Panc1 (cell line): ENCODE results near the gene MRPL24. TPM values are rescaled to one million over a fixed set of nuclear protein-coding genes. Genes with fewer than 3 reads are reported as not detected.
"Not testable (repeated sequence)": the region's sequence is repeated elsewhere in the genome, so short reads cannot be mapped to it uniquely, and the experiment has no call there.

Experiments
- ATAC-seq: fragments of 200-7000 bp; cut with Tn5 transposase; 2 replicates; pipeline ENCODE4 v1.9.1; 2020; ENCODE audit warnings: mild to moderate bottlenecking, moderate library complexity
- BruUV-seq: library from RNA; stranded (reverse); fragments of 400-500 nt; replicated peaks from 2 replicates; lab custom pipeline; 2021; lab: Mats Ljungman, UMichigan
- CTCF ChIA-PET: fragments of 300-600 bp; sonication (Branson Sonifier 250); formaldehyde crosslinking; loops from one replicate; lab custom pipeline; 2022; ENCODE audit warnings: antibody characterized with exemption; lab: Charles Lee
- POLR2A ChIA-PET: fragments of 300-600 bp; sonication (Branson Sonifier 250); formaldehyde crosslinking; loops from one replicate; lab custom pipeline; 2022; ENCODE audit warnings: antibody characterized with exemption; lab: Charles Lee
- DNase-seq: peaks from one replicate; pipeline ENCODE4 v3.0.0-alpha.2; 2010; ENCODE audit warnings: low read depth, low spot score
- H3K27ac ChIP-seq: 2 replicates; pipeline ENCODE4 v1.5.1; 2011; ENCODE audit warnings: mild to moderate bottlenecking, low read length, inconsistent platforms
- H3K27me3 ChIP-seq: fragments of 200-500 bp; sonication (Bioruptor generic); 2 replicates; pipeline ENCODE4 v1.6.0; 2014; ENCODE audit warnings: low read length, inconsistent platforms; ENCODE audit not compliant: control insufficient read depth, insufficient read depth
- H3K36me3 ChIP-seq: fragments of 200-500 bp; sonication (Bioruptor generic); 2 replicates; pipeline ENCODE4 v1.5.1; 2014; ENCODE audit warnings: inconsistent platforms, mild to moderate bottlenecking, low read length, moderate library complexity; ENCODE audit not compliant: control insufficient read depth, insufficient read depth
- H3K4me1 ChIP-seq: 2 replicates; pipeline ENCODE4 v1.5.1; 2011; ENCODE audit warnings: inconsistent platforms, mild to moderate bottlenecking, low read length, moderate library complexity; ENCODE audit not compliant: control insufficient read depth, insufficient read depth
- H3K4me3 ChIP-seq, 2 experiments: 2 replicates each; pipeline ENCODE4 v1.5.1; 2011 to 2012; ENCODE audit warnings: low read depth in 2 of 2, low read length in 2 of 2, mild to moderate bottlenecking in 2 of 2, inconsistent platforms in 1 of 2, moderate library complexity in 1 of 2
- H3K9me3 ChIP-seq: fragments of 200-500 bp; sonication (Bioruptor generic); 2 replicates; pipeline ENCODE4 v1.5.1; 2014; ENCODE audit warnings: low read depth, mild to moderate bottlenecking, inconsistent platforms, low read length, moderate library complexity; ENCODE audit not compliant: control insufficient read depth, insufficient read depth
- POLR2AphosphoS5 ChIP-seq: IDR thresholded peaks from 2 replicates; pipeline ENCODE4 v1.6.1; 2012; ENCODE audit warnings: mild to moderate bottlenecking, low read depth, low read length, moderate library complexity
- SIN3A ChIP-seq: IDR thresholded peaks from 2 replicates; pipeline ENCODE4 v1.6.1; 2012; ENCODE audit warnings: low read depth, mild to moderate bottlenecking, low read length, moderate library complexity, borderline replicate concordance; ENCODE audit not compliant: insufficient read depth
- TCF7L2 ChIP-seq: IDR thresholded peaks from 2 replicates; pipeline ENCODE4 v1.6.1; 2011; ENCODE audit warnings: mild to moderate bottlenecking, low read depth, low read length, inconsistent platforms
- in situ Hi-C: cut with HindIII; loops from 2 replicates; pipeline ENCODE4 v1.10.0; 2016; ENCODE audit warnings: low sequenced_read_pairs, low pct_unique_long_range_greater_than_20kb
- intact Hi-C: fragments of 100-400 bp; cut with micrococcal nuclease; formaldehyde crosslinking; loops from one replicate; pipeline ENCODE4 v1.10.0; 2022; ENCODE audit not compliant: unreplicated experiment
- total RNA-seq: library from RNA; stranded (reverse); gene quantifications from one replicate; pipeline ENCODE4 v1.2.1, GENCODE V29; 2021; ENCODE audit not compliant: unreplicated experiment
- TF ChIP-seq, protein P1 (sequence below): fragments of 450-650 bp; IDR thresholded peaks from 2 replicates; pipeline ENCODE4 v1.5.1; 2017; ENCODE audit warnings: mild to moderate bottlenecking
- TF ChIP-seq, protein P2 (sequence below), 2 experiments: IDR thresholded peaks; 2 replicates each; pipeline ENCODE4 v1.6.1; 2011 to 2012; ENCODE audit warnings: low read depth in 2 of 2, control low read depth in 1 of 2, low read length in 1 of 2, mild to moderate bottlenecking in 1 of 2, moderate library complexity in 1 of 2; ENCODE audit not compliant: insufficient read depth in 1 of 2

MRPL24 gene
- total RNA-seq, 1 experiment from 2014 or later, result 80.4 TPM

DNA sequence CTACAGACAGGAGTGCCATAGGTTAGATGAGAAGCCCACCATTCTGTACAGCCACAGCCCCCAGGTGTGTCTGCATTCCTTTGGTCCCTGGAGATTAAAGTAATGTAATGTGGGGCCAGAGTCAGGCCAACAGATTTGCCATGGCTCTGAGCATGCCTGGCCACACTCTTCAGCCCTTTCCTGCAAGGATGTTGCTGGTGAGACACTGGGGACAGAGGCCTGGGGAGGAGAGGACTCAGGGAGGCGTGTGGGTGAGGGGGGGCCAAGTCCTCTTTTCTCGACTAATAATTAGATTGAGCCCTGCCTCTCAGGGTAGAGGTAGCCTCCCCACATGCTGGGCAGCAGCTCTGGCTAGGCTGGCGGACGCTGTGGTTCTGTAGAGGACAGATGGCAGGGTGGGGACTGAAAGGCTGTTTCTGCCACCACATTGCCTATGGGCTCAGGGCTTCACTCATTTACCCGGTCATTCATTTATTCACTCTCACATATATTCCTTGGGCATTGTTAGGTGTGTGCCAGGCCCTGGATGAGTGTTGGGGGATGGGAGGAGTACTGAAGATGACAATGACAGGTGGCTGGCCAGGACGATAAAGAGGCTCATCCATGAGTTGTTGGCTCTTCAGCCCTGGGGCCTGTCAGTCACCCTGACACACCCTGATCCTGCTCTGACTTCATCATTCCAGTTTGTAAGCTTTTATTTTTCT is 19.4 kb upstream of the MRPL24 start:
- DNase-seq, result no peak
- no TSS peak for BruUV-seq
- peak; percentile 58 for ATAC-seq
- TF ChIP-seq SIN3A, result no peak
- TF ChIP-seq, protein P1, sequence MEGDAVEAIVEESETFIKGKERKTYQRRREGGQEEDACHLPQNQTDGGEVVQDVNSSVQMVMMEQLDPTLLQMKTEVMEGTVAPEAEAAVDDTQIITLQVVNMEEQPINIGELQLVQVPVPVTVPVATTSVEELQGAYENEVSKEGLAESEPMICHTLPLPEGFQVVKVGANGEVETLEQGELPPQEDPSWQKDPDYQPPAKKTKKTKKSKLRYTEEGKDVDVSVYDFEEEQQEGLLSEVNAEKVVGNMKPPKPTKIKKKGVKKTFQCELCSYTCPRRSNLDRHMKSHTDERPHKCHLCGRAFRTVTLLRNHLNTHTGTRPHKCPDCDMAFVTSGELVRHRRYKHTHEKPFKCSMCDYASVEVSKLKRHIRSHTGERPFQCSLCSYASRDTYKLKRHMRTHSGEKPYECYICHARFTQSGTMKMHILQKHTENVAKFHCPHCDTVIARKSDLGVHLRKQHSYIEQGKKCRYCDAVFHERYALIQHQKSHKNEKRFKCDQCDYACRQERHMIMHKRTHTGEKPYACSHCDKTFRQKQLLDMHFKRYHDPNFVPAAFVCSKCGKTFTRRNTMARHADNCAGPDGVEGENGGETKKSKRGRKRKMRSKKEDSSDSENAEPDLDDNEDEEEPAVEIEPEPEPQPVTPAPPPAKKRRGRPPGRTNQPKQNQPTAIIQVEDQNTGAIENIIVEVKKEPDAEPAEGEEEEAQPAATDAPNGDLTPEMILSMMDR, result no peak
- no peak for TF ChIP-seq TCF7L2
- no peak for TF ChIP-seq POLR2AphosphoS5
- TF ChIP-seq, protein P2, sequence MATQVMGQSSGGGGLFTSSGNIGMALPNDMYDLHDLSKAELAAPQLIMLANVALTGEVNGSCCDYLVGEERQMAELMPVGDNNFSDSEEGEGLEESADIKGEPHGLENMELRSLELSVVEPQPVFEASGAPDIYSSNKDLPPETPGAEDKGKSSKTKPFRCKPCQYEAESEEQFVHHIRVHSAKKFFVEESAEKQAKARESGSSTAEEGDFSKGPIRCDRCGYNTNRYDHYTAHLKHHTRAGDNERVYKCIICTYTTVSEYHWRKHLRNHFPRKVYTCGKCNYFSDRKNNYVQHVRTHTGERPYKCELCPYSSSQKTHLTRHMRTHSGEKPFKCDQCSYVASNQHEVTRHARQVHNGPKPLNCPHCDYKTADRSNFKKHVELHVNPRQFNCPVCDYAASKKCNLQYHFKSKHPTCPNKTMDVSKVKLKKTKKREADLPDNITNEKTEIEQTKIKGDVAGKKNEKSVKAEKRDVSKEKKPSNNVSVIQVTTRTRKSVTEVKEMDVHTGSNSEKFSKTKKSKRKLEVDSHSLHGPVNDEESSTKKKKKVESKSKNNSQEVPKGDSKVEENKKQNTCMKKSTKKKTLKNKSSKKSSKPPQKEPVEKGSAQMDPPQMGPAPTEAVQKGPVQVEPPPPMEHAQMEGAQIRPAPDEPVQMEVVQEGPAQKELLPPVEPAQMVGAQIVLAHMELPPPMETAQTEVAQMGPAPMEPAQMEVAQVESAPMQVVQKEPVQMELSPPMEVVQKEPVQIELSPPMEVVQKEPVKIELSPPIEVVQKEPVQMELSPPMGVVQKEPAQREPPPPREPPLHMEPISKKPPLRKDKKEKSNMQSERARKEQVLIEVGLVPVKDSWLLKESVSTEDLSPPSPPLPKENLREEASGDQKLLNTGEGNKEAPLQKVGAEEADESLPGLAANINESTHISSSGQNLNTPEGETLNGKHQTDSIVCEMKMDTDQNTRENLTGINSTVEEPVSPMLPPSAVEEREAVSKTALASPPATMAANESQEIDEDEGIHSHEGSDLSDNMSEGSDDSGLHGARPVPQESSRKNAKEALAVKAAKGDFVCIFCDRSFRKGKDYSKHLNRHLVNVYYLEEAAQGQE (IDR thresholded peaks at IDR 0.05; ENCODE audit: insufficient read depth in 1 of 2, low read depth in 2 of 2, low read length in 1 of 2), result no peak
- in situ Hi-C loops (no loop called here), intact Hi-C loops (no loop called here)
- no peaks in the 10 kb centered on the region; the same call in 1 of the 2 replicates for H3K4me1 ChIP-seq
- H3K27ac ChIP-seq, result no peak overlapping the region
- ChIA-PET CTCF (no interaction called here), POLR2A (no interaction called here)
- H3K27me3 ChIP-seq, result no peaks in the 10 kb centered on the region
- no peak overlapping the region for H3K4me3 ChIP-seq
- H3K36me3 ChIP-seq, result no peaks in the 10 kb centered on the region
- no peaks in the 10 kb centered on the region for H3K9me3 ChIP-seq

DNA sequence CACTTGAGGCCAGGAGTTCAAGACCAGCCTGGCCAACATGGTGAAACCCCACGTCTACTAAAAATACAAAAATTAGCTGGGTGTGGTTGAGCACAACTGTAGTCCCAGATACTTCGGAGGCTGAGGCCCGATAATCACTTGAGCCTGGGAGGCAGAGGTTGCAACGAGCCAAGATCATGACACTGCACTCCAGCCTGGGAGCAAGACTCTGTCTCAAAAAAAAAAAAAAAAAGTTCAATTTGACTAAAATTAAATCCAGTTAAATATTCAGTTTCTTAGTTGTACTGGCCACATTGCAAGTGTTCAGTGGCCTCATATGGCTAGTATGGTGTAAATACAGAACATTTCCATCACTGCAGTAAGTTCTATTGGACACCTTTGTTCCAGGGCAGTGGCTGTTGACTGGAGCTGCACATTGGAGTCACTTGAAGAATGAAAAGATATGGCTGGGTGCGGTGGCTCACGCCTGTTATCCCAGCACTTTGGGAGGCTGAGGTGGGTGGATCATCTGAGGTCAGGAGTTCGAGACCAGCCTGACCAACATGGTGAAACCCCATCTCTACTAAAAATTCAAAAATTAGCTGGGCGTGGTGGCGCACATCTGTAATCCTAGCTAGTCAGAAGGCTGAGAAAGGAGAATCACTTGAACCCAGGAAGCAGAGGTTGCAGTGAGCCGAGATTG is 16.8 kb upstream of the MRPL24 start:
- H3K27ac ChIP-seq, H3K4me1 ChIP-seq, in situ Hi-C loops, ATAC-seq, H3K4me3 ChIP-seq, H3K9me3 ChIP-seq, H3K27me3 ChIP-seq, intact Hi-C loops, BruUV-seq, DNase-seq, H3K36me3 ChIP-seq, POLR2A ChIA-PET: not testable (repeated sequence)
- CTCF ChIA-PET, result interaction anchor here (0.7 kb wide), 1 partner anchor 84 kb away, joined by 4 read pairs; no protein-coding TSS in a partner anchor

DNA sequence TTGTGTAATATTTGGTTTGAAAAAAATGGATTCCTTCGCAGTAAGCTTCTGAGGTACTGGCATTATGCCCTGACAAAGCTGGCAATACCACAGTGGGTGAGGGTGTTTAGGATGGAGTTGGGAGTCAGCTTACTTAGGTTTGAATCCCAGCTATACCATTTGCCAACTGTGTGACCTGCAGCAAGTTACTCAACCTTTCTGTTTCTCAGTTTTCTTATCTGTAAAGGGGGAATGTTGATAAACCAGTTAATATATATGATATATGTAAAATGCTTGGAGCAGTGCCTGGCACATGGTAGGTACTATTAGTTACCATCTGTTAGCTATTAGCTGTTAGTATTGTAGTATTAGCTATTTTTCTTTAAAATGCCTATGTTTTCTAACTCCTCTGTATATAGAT is 15.5 kb upstream of the MRPL24 start:
- no peak overlapping the region for H3K4me3 ChIP-seq
- BruUV-seq, result no TSS peak
- no peak overlapping the region for H3K27ac ChIP-seq
- intact Hi-C loops (no loop called here), in situ Hi-C loops (no loop called here)
- no peaks in the 10 kb centered on the region for H3K9me3 ChIP-seq
- no peak for ATAC-seq
- peaks cover 9% of the 10 kb centered on the region for H3K4me1 ChIP-seq
- no peaks in the 10 kb centered on the region for H3K36me3 ChIP-seq
- no peaks in the 10 kb centered on the region for H3K27me3 ChIP-seq
- TF ChIP-seq, protein P2 (IDR thresholded peaks at IDR 0.05; ENCODE audit: insufficient read depth in 1 of 2, low read depth in 2 of 2, low read length in 1 of 2), result no peak
- TF ChIP-seq TCF7L2 (no peak), SIN3A (no peak), POLR2AphosphoS5 (no peak)
- TF ChIP-seq, protein P1, result no peak
- ChIA-PET POLR2A (interaction anchor here (0.8 kb wide), 1 partner anchor 11 kb away, joined by 3 read pairs; the partner anchor contains the start of gene PRCC), CTCF (interaction anchor here (0.7 kb wide), 1 partner anchor 67 kb away, joined by 4 read pairs; no protein-coding TSS in a partner anchor)
- DNase-seq, result no peak
